Heart left ventricle (tissue), 16 donors: ENCODE results near the gene SH3BGR. TPM values are rescaled to one million over a fixed set of nuclear protein-coding genes. Genes with fewer than 3 reads are reported as not detected.
"Not testable (repeated sequence)": the region's sequence is repeated elsewhere in the genome, so short reads cannot be mapped to it uniquely, and the experiment has no call there.

Experiments used
- ATAC-seq, 4 donors: fragments of 200-7000 bp; cut with Tn5 transposase; one replicate each; pipeline ENCODE4 v1.9.1; 2020 to 2022; ENCODE audit warnings: moderate library complexity in 4 of 4, mild to moderate bottlenecking in 3 of 4, moderate number of reproducible peaks in 1 of 4
- DNase-seq, 5 donors: peaks; one replicate each; pipeline ENCODE4 v3.0.0-alpha.2; 2020
- H3K27ac ChIP-seq, 12 donors: fragments of 200-600 bp; sonication (generic) in 4 of 12; one replicate each; pipeline versions ENCODE4 v1.5.0 to v1.8.0; 2016 to 2022; ENCODE audit warnings: mild to moderate bottlenecking in 2 of 12
- H3K27me3 ChIP-seq, 9 donors: fragments of 200-600 bp; sonication (generic) in 2 of 9; one replicate each; pipeline versions ENCODE4 v1.5.1 to v1.8.0; 2016 to 2022; ENCODE audit warnings: mild to moderate bottlenecking in 3 of 9
- H3K36me3 ChIP-seq, 9 donors: fragments of 200-600 bp; sonication (generic) in 2 of 9; one replicate each; pipeline versions ENCODE4 v1.5.0 to v1.8.0; 2018 to 2022; ENCODE audit warnings: mild to moderate bottlenecking in 2 of 9
- H3K4me1 ChIP-seq, 12 donors: fragments of 200-600 bp; sonication (generic) in 4 of 12; one replicate each; pipeline versions ENCODE4 v1.5.0 to v1.8.0; 2016 to 2022; ENCODE audit warnings: mild to moderate bottlenecking in 3 of 12
- H3K4me3 ChIP-seq, 12 donors: fragments of 200-600 bp; sonication (generic) in 4 of 12; one replicate each; pipeline versions ENCODE4 v1.5.0 to v1.8.0; 2017 to 2022; ENCODE audit warnings: mild to moderate bottlenecking in 9 of 12, moderate library complexity in 4 of 12
- H3K9me3 ChIP-seq, 12 donors: fragments of 200-600 bp; sonication (generic) in 4 of 12; one replicate each; pipeline versions ENCODE4 v1.5.0 to v1.8.0; 2016 to 2022; ENCODE audit warnings: mild to moderate bottlenecking in 1 of 12
- CTCF ChIP-seq, 12 donors: fragments of 200-600 bp; sonication (generic) in 4 of 12; IDR thresholded peaks; one replicate each; pipeline versions ENCODE4 v1.5.0 to v1.8.0; 2018 to 2022; ENCODE audit warnings: antibody characterized with exemption in 12 of 12, mild to moderate bottlenecking in 5 of 12
- POLR2A ChIP-seq, 2 donors: fragments of 450-650 bp; IDR thresholded peaks; one replicate each; pipeline ENCODE4 v1.6.1; 2017; ENCODE audit warnings: antibody characterized with exemption in 2 of 2, mild to moderate bottlenecking in 2 of 2, moderate library complexity in 2 of 2
- WGBS, 4 donors: extraction: QIAGEN DNeasy Blood & Tissue Kit in 2 of 4; methylation state at CpG; one replicate each; pipeline versions ENCODE4 v1.1.5 to v1.1.7; 2013 to 2018; 5-methylcytosine and 5-hydroxymethylcytosine counted together
- intact Hi-C, 10 donors: fragments of 100-400 bp; cut with DNase I; formaldehyde crosslinking; loops; one replicate each; pipeline versions ENCODE4 v1.11.1 to v1.14.2; 2022
- long read RNA-seq, 3 donors: library from polyadenylated mRNA; unstranded; transcript quantifications; one replicate each; pipeline ENCODE4 v2.0.0, GENCODE V29; 2020 to 2021
- polyA plus RNA-seq, 2 donors: library from polyadenylated mRNA; stranded (reverse); fragments of 200-250 nt; gene quantifications; one replicate each; pipeline ENCODE4 v1.2.3, GENCODE V29; 2013
- total RNA-seq, 9 donors: library from RNA; depleted of rRNA in 2 of 9; stranded (reverse); fragments of >200 nt in 2 of 9; fragmentation: NEBNext Ultra II Directional in 3 of 9; extraction: Animal tissue kit (Norgen Biotek cat#: 25700) in 3 of 9; gene quantifications; one replicate each; pipeline versions ENCODE4 v1.1.0 to v1.2.4, GENCODE V29; 2016 to 2023
- donor health status: ischemic (EF 13 %, LVEDD 7.1; RV severe dilation, severe dysfunction).
- donor health status: healthy with polysubstance abuse.
- donor health status: DM: no; HTN: yes; CAD: no.
- donor health status: DM: no; HTN: no; CAD: no.
- donor health status: ischemic (EF 25% LVEDD 6.9; RV normal size, moderate dysfunction).
- donor health status: ischemic (EF 25% LVEDD 5.7; RV mildly dilated, moderate dysfunction).
- donor health status: healthy.
- donor health status: DM: yes; HTN: yes; CAD: no.
- donor health status: ischemic (EF 35%, LVEDD 5.7; RV mildly dilated, moderate dysfunction).
- donor health status: nonischemic (EF 11% LVEDD 7.7; RV severe dilation, severe dysfunction).
- donor health status: DM: yes; HTN: yes; CAD: no.
- donor health status: PGD.
- donor health status: ischemic (EF 29% LVEDD 5.4; RV normal size, mild dysfunction).
- donor health status: nonischemic (EF 23%, LVEDD 6.1; RV moderate dilation, normal function).

The SH3BGR gene
- total RNA-seq (100 to 1,000 TPM in 6 of 9 donors, 10 to 100 TPM in 3; 52.1 to 357 (median 115) TPM), polyA plus RNA-seq (100 to 1,000 TPM; 152 to 193 TPM)
- long read RNA-seq, donor 1, transcript SH3BGR-201 (7 exons, 1,251 nt): major isoform, 49 of 63 reads
- long read RNA-seq, donor 1, partial matches to known transcripts: 1 of 63 reads
- long read RNA-seq, donor 1, other reads (novel, unspliced or antisense): 5 of 63 reads
- long read RNA-seq, donor 2, transcript SH3BGR-201 (7 exons, 1,251 nt): major isoform, 389 of 432 reads
- long read RNA-seq, donor 2, partial matches to known transcripts: 3 of 432 reads
- long read RNA-seq, donor 2, other reads (novel, unspliced or antisense): 35 of 432 reads
- long read RNA-seq, donor 3, transcript SH3BGR-201 (7 exons, 1,251 nt): major isoform, 57 of 78 reads
- long read RNA-seq, donor 3, partial matches to known transcripts: 1 of 78 reads
- long read RNA-seq, donor 3, other reads (novel, unspliced or antisense): 14 of 78 reads

GRCh38 chr21:39451332-39452206 lies at the start of gene SH3BGR:
SH3BGR (plus strand) TSS chr21:39451970; CDS start chr21:39452097, 127 bp downstream.
- ATAC-seq (peak; percentile 90 to 93 (median 91)), DNase-seq (peak; percentile 71 to 88 (median 83))
- 23 to 32% (median 28%) methylated on average over 15 of the region's 15 CpGs for WGBS, 4 donors
- H3K36me3 ChIP-seq: no peaks in the 10 kb centered on the region
- no peaks in the 10 kb centered on the region for H3K27me3 ChIP-seq
- intact Hi-C loops: no loop called here
- H3K4me3 ChIP-seq: peak within 1 kb of the TSS in 11 of 12 donors; percentile 21 to 61 (median 53)
- peak within 1 kb of the TSS; percentile 73 to 96 (median 88) for H3K27ac ChIP-seq
- TF ChIP-seq CTCF (IDR thresholded peaks at IDR 0.05) (no peak), POLR2A (IDR thresholded peaks at IDR 0.05) (peak; percentile 20 to 47)
- no peaks in the 10 kb centered on the region for H3K9me3 ChIP-seq
- peaks cover 0 to 36% (median 11%) of the 10 kb centered on the region in 12 donors for H3K4me1 ChIP-seq

- DNase-seq (no peak), ATAC-seq (no peak)
- intact Hi-C loops: no loop called here
- Histone ChIP-seq H3K9me3 (peaks cover 0 to 10% (median 0%) of the 10 kb centered on the region in 12 donors), H3K4me3 (no peak overlapping the region), H3K27me3 (no peaks in the 10 kb centered on the region), H3K27ac (no peak overlapping the region), H3K4me1 (no peaks in the 10 kb centered on the region), H3K36me3 (peaks cover 0 to 39% (median 28%) of the 10 kb centered on the region in 9 donors)
- 97 to 99% (median 98%) methylated on average over 2 of the region's 2 CpGs for WGBS, 4 donors
- TF ChIP-seq POLR2A (IDR thresholded peaks at IDR 0.05) (no peak), CTCF (IDR thresholded peaks at IDR 0.05) (no peak)
These were observed 45.7 kb upstream of the SH3BGR start for GRCh38 chr21:39406065-39406464.

GRCh38 chr21:39419204-39419603 lies 32.6 kb upstream of the SH3BGR start:
- H3K4me1 ChIP-seq, intact Hi-C loops, H3K9me3 ChIP-seq, ATAC-seq, H3K36me3 ChIP-seq, H3K27me3 ChIP-seq, DNase-seq, H3K4me3 ChIP-seq, H3K27ac ChIP-seq: not testable (repeated sequence)
- 96 to 98% (median 97%) methylated on average over 5 of the region's 5 CpGs for WGBS, 4 donors

GRCh38 chr21:39422527-39423241 lies 29.1 kb upstream of the SH3BGR start:
- WGBS, 4 donors: 74 to 81% (median 78%) methylated on average over 5 of the region's 5 CpGs
- no peak for TF ChIP-seq POLR2A (IDR thresholded peaks at IDR 0.05)
- no peak for TF ChIP-seq CTCF (IDR thresholded peaks at IDR 0.05)
- H3K4me3 ChIP-seq: no peak overlapping the region
- no peak overlapping the region for H3K27ac ChIP-seq
- intact Hi-C loops: no loop called here
- DNase-seq (no peak), ATAC-seq (no peak)
- H3K9me3 ChIP-seq: no peaks in the 10 kb centered on the region
- no peaks in the 10 kb centered on the region for H3K4me1 ChIP-seq
- no peaks in the 10 kb centered on the region for H3K36me3 ChIP-seq
- no peaks in the 10 kb centered on the region for H3K27me3 ChIP-seq
